K562 (cell line): ENCODE measurements around the gene CHD5. TPM values are rescaled to one million over a fixed set of nuclear protein-coding genes. Genes with fewer than 3 reads are reported as not detected.
A peak's percentile ranks its signal among the peaks of the same experiment; 100 is the strongest.

Experiments
- MCM3 ChIP-seq: fragments of 450-650 bp; IDR thresholded peaks from 2 replicates; pipeline ENCODE4 v1.6.1; 2016
- MGA ChIP-seq: fragments of 450-650 bp; IDR thresholded peaks from 2 replicates; pipeline ENCODE4 v1.6.1; 2016; ENCODE audit warnings: mild to moderate bottlenecking, moderate library complexity
- PKNOX1 ChIP-seq: fragments of 450-650 bp; IDR thresholded peaks from 2 replicates; pipeline ENCODE4 v1.6.1; 2016
- PRDM10 ChIP-seq: fragments of 450-650 bp; IDR thresholded peaks from 2 replicates; pipeline ENCODE4 v1.6.1; 2018; ENCODE audit not compliant: partially characterized antibody
- polyA plus RNA-seq, 8 experiments: library from polyadenylated mRNA; depleted of rRNA in 4 of 8; stranded (reverse) in 5 of 8; unstranded in 3 of 8; fragments of >200 nt; fragmentation: Nextera tagmentation in 2 of 8; fragmentation: Illumina TruSeq in 1 of 8; extraction: Ambion mirVana in 2 of 8; extraction: Trizol in 1 of 8; gene quantifications; 2 replicates each; pipeline versions ENCODE4 v1.2.1 to v1.2.3, GENCODE V29; 2011 to 2014; ENCODE audit warnings: inconsistent platforms in 1 of 8, missing spikeins in 1 of 8
- total RNA-seq, 7 experiments: library from RNA; depleted of rRNA in 6 of 7; stranded (reverse); fragments of >200 nt in 6 of 7; fragmentation: Illumina TruSeq in 2 of 7; extraction: Trizol in 2 of 7; gene quantifications; 2 replicates each; pipeline versions ENCODE4 v1.2.1 to v1.2.3, GENCODE V29; 2011 to 2021; ENCODE audit warnings: low replicate concordance in 1 of 7

Gene CHD5
- total and polyA plus RNA-seq, 9 of the 15 experiments (the other 6 are each of a cell fraction or from before 2014, with no cell fraction given) = 0.03 to 0.52 (median 0.11) TPM; not detected in 2

GRCh38 chr1:6123083-6123482 is 57.0 kb downstream of the CHD5 start (continued):
- TF ChIP-seq MGA (no peak), MCM3 (no peak), PRDM10 (peak; percentile 64), PKNOX1 (peak; percentile 56)
